ENCODE measurements around the gene HLA-C. TPM values are rescaled to one million over a fixed set of nuclear protein-coding genes. Genes with fewer than 3 reads are reported as not detected.

HLA-C gene
- polyA plus RNA-seq, 1 donor: 61.5 TPM

DNA sequence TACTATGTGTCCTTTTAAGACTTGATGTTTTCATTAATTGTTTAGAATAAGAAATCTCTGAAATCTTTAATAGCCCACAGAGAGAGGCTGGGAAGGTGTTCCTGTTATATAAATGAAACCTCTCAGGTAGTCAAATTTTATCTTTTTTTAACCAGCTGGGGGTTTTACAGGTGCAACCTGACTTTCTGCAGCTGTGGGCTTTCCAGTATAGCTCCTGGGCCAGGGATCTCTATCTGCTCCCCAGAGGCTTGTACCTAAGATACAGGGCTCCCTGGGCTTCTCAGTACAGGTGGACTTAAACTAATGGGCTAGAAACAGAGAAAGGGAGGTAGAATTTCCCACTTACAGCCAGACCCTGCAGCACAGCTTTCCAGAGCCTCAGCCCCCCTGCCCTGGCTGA, 49.4 kb downstream of the HLA-C start:
- no peak for DNase-seq

Other genes starting within 250 kb of the HLA-C start
- gene C6orf15, start 159.5 kb downstream of the HLA-C start, polyA plus RNA-seq (ENCODE audit: insufficient read length): not detected
- gene PSORS1C1, start 157.3 kb downstream of the HLA-C start, polyA plus RNA-seq (ENCODE audit: insufficient read length): 0.10 TPM
- gene CDSN, start 151.6 kb downstream of the HLA-C start, polyA plus RNA-seq (ENCODE audit: insufficient read length): not detected
- gene PSORS1C2, start 133.0 kb downstream of the HLA-C start, polyA plus RNA-seq (ENCODE audit: insufficient read length): 0.15 TPM
- 37.2 TPM for gene CCHCR1, start 114.3 kb downstream of the HLA-C start, polyA plus RNA-seq (ENCODE audit: insufficient read length)
- 23.4 TPM for gene TCF19, start 113.5 kb downstream of the HLA-C start, polyA plus RNA-seq (ENCODE audit: insufficient read length)
- 6.5 TPM for gene POU5F1, start 101.4 kb downstream of the HLA-C start, polyA plus RNA-seq (ENCODE audit: insufficient read length)
- 99.6 TPM for gene HLA-B, start 85.1 kb upstream of the HLA-C start, polyA plus RNA-seq (ENCODE audit: insufficient read length)
- gene MICA, start 131.5 kb upstream of the HLA-C start, polyA plus RNA-seq (ENCODE audit: insufficient read length): 11.2 TPM
- 2.1 TPM for gene MICB, start 226.1 kb upstream of the HLA-C start, polyA plus RNA-seq (ENCODE audit: insufficient read length)

Measured in left kidney (tissue), 2 donors.